HCT116 (cell line): ENCODE data around the gene GMIP.

ENCODE experiments used
- ATF3 ChIP-seq: IDR thresholded peaks from 2 replicates; pipeline ENCODE4 v1.6.1; 2012
- CTCF ChIP-seq, 3 experiments: fragments of 200-600 bp in 1 of 3; sonication (generic) in 1 of 3; IDR thresholded peaks in 2 of 3; conservative IDR thresholded peaks in 1 of 3; 2 replicates each; pipeline ENCODE4 v1.5.1; 2012 to 2017; ENCODE audit warnings: low read depth in 2 of 3, low read length in 2 of 3, antibody characterized with exemption in 1 of 3, borderline replicate concordance in 1 of 3, control low read depth in 1 of 3, mild to moderate bottlenecking in 1 of 3, mixed read lengths in 1 of 3, mixed run types in 1 of 3, moderate library complexity in 1 of 3; ENCODE audit not compliant: insufficient read depth in 1 of 3
- EGR1 ChIP-seq: IDR thresholded peaks from 2 replicates; pipeline ENCODE4 v1.6.1; 2012; ENCODE audit warnings: low read depth
- EZH2phosphoT487 ChIP-seq: fragments of 200-600 bp; IDR thresholded peaks from 2 replicates; pipeline ENCODE4 v1.6.1; 2018; ENCODE audit warnings: antibody characterized with exemption, borderline replicate concordance
- JUND ChIP-seq: IDR thresholded peaks from 2 replicates; pipeline ENCODE4 v1.6.1; 2012
- MAX ChIP-seq: IDR thresholded peaks from 2 replicates; pipeline ENCODE4 v1.6.1; 2012
- POLR2A ChIP-seq: IDR thresholded peaks from 2 replicates; pipeline ENCODE4 v1.7.0; 2011; ENCODE audit warnings: borderline replicate concordance; ENCODE audit not compliant: insufficient read depth, insufficient read length; ENCODE audit errors: extremely low read depth
- POLR2AphosphoS5 ChIP-seq: IDR thresholded peaks from 2 replicates; pipeline ENCODE4 v1.6.1; 2011; ENCODE audit warnings: mild to moderate bottlenecking, low read depth, low read length, moderate library complexity
- SP1 ChIP-seq: IDR thresholded peaks from 2 replicates; pipeline ENCODE4 v1.6.1; 2012; ENCODE audit warnings: low read depth
- SRF ChIP-seq: IDR thresholded peaks from 2 replicates; pipeline ENCODE4 v1.6.1; 2012; ENCODE audit warnings: low read depth
- YY1 ChIP-seq: IDR thresholded peaks from 2 replicates; pipeline ENCODE4 v1.6.1; 2011; ENCODE audit warnings: low read length, low read depth, moderate library complexity, mild to moderate bottlenecking; ENCODE audit not compliant: insufficient replicate concordance; ENCODE audit errors: extremely low read depth
- ZNF274 ChIP-seq: fragments of 200-500 bp; sonication (Bioruptor generic); IDR thresholded peaks from 2 replicates; pipeline ENCODE4 v1.6.1; 2014; ENCODE audit warnings: mild to moderate bottlenecking, low read depth, low read length, inconsistent platforms

- TF ChIP-seq CTCF (IDR thresholded peaks at IDR 0.05 in 2 of 3, conservative IDR thresholded peaks at IDR 0.05 in 1 of 3; ENCODE audit: borderline replicate concordance in 1 of 3, insufficient read depth in 1 of 3, low read depth in 2 of 3, low read length in 2 of 3), result no peak
- no peak for TF ChIP-seq JUND
- no peak for TF ChIP-seq POLR2A
- no peak for TF ChIP-seq EZH2phosphoT487
- no peak for TF ChIP-seq SP1
- TF ChIP-seq EGR1, result no peak
- no peak for TF ChIP-seq ZNF274
- no peak for TF ChIP-seq ATF3
- TF ChIP-seq POLR2AphosphoS5, result no peak
- TF ChIP-seq SRF, result no peak
- TF ChIP-seq YY1, result no peak
- TF ChIP-seq MAX, result no peak
Measured at GRCh38 chr19:19662871-19663255, 19.4 kb upstream of the GMIP start.
